BLaER1 treated with 17β-estradiol and CSF1 and Interleukin-3, amounts not matched to agents 10 nM and 100 nM (cell line): ENCODE measurements around the gene GEMIN4.
A peak's percentile ranks its signal among the peaks of the same experiment; 100 is the strongest.
"Not testable (repeated sequence)": the region's sequence is repeated elsewhere in the genome, so short reads cannot be mapped to it uniquely, and the experiment has no call there.

Experiments
- H3K27ac ChIP-seq, 11 experiments: shearing (Covaris generic); formaldehyde crosslinking; 2 replicates each; pipeline ENCODE4 v1.8.1; 2022
- H3K27me3 ChIP-seq, 11 experiments: shearing (Covaris generic); formaldehyde crosslinking; 2 replicates each; pipeline ENCODE4 v1.8.1; 2022
- H3K36me3 ChIP-seq, 11 experiments: shearing (Covaris generic); formaldehyde crosslinking; 2 replicates each; pipeline ENCODE4 v1.8.1; 2022
- H3K4me1 ChIP-seq, 10 experiments: shearing (Covaris generic); formaldehyde crosslinking; 2 replicates each; pipeline ENCODE4 v1.8.1; 2022
- H3K4me2 ChIP-seq, 11 experiments: shearing (Covaris generic); formaldehyde crosslinking; 2 replicates each; pipeline ENCODE4 v1.8.1; 2022
- H3K4me3 ChIP-seq, 10 experiments: shearing (Covaris generic); formaldehyde crosslinking; 2 replicates each; pipeline ENCODE4 v1.8.1; 2022
- H3K9ac ChIP-seq, 11 experiments: shearing (Covaris generic); formaldehyde crosslinking; 2 replicates each; pipeline ENCODE4 v1.8.1; 2022
- H3K9me3 ChIP-seq, 11 experiments: shearing (Covaris generic); formaldehyde crosslinking; replicated peaks in 1 of 11; 2 replicates each; pipeline ENCODE4 v1.8.1; 2022
- H4K20me1 ChIP-seq, 11 experiments: shearing (Covaris generic); formaldehyde crosslinking; 2 replicates each; pipeline ENCODE4 v1.8.1; 2022
- Cebpa-rat ChIP-seq, 11 experiments: shearing (Covaris generic); IDR thresholded peaks; 2 replicates each; pipeline ENCODE4 v1.8.1; 2022

The GEMIN4 gene

GRCh38 chr17:795721-796120 is 43.7 kb upstream of the GEMIN4 start:
- TF ChIP-seq Cebpa-rat (IDR thresholded peaks at IDR 0.05), result no peak
- H3K27ac ChIP-seq, result peak overlapping the region in 4 of 11 experiments; percentile 3 to 59 (median 34); a peak in 4 of 22 replicates

GRCh38 chr17:795276-795675 is 43.2 kb upstream of the GEMIN4 start:
- H3K36me3 ChIP-seq, result peaks cover 19 to 43% (median 26%) of the 10 kb centered on the region in 11 experiments
- H3K4me3 ChIP-seq, result peak overlapping the region in 4 of 10 experiments; percentile 33 to 52 (median 45); a peak in 7 of 20 replicates
- H3K9ac ChIP-seq, result peak overlapping the region in 9 of 11 experiments; percentile 21 to 60 (median 42); a peak in 16 of 22 replicates
- peaks cover 0 to 44% (median 12%) of the 10 kb centered on the region in 11 experiments; a peak in 13 of 22 replicates for H4K20me1 ChIP-seq
- H3K4me1 ChIP-seq, result peaks cover 24 to 87% (median 75%) of the 10 kb centered on the region in 10 experiments
- TF ChIP-seq Cebpa-rat (IDR thresholded peaks at IDR 0.05), result no peak
- H3K27ac ChIP-seq, result peak overlapping the region in 5 of 11 experiments; percentile 3 to 59 (median 30); a peak in 4 of 22 replicates
- H3K4me2 ChIP-seq, result peak overlapping the region; percentile 60 to 99 (median 77)
- H3K9me3 ChIP-seq, result no peaks in the 10 kb centered on the region
- H3K27me3 ChIP-seq, result peaks cover 0 to 21% (median 0%) of the 10 kb centered on the region in 11 experiments; a peak in 3 of 22 replicates

More at GRCh38 chr17:795721-796120, 43.7 kb upstream of the GEMIN4 start:
- Histone ChIP-seq H3K4me3 (no peak overlapping the region), H3K36me3 (peaks cover 18 to 41% (median 21%) of the 10 kb centered on the region in 11 experiments), H4K20me1 (peaks cover 0 to 42% (median 12%) of the 10 kb centered on the region in 11 experiments; a peak in 12 of 22 replicates), H3K9ac (peak overlapping the region in 8 of 11 experiments; percentile 21 to 60 (median 45); a peak in 8 of 22 replicates), H3K4me2 (peak overlapping the region; percentile 60 to 99 (median 77); a peak in 20 of 22 replicates), H3K4me1 (peaks cover 29 to 91% (median 79%) of the 10 kb centered on the region in 10 experiments), H3K9me3 (no peaks in the 10 kb centered on the region), H3K27me3 (peaks cover 0 to 25% (median 0%) of the 10 kb centered on the region in 11 experiments; a peak in 4 of 22 replicates)

GRCh38 chr17:794876-795275 is 42.8 kb upstream of the GEMIN4 start:
- H3K4me2 ChIP-seq, result peak overlapping the region; percentile 60 to 99 (median 77)
- H3K4me3 ChIP-seq, result peak overlapping the region in 4 of 10 experiments; percentile 33 to 52 (median 45); a peak in 7 of 20 replicates
- no peaks in the 10 kb centered on the region for H3K9me3 ChIP-seq
- peak overlapping the region in 9 of 11 experiments; percentile 26 to 60 (median 42); a peak in 16 of 22 replicates for H3K9ac ChIP-seq
- TF ChIP-seq Cebpa-rat (IDR thresholded peaks at IDR 0.05), result no peak
- H3K4me1 ChIP-seq, result peaks cover 22 to 83% (median 71%) of the 10 kb centered on the region in 10 experiments
- peaks cover 0 to 17% (median 0%) of the 10 kb centered on the region in 11 experiments; a peak in 3 of 22 replicates for H3K27me3 ChIP-seq
- H3K36me3 ChIP-seq, result peaks cover 23 to 47% (median 30%) of the 10 kb centered on the region in 11 experiments
- H3K27ac ChIP-seq, result peak overlapping the region in 6 of 11 experiments; percentile 6 to 59 (median 28); a peak in 5 of 22 replicates
- peaks cover 0 to 48% (median 12%) of the 10 kb centered on the region in 11 experiments; a peak in 13 of 22 replicates for H4K20me1 ChIP-seq

- Histone ChIP-seq H3K4me1 (peaks cover 17 to 57% (median 45%) of the 10 kb centered on the region in 10 experiments), H3K9ac (0 out of 22 replicates have a peak overlapping the region, but pooled peaks of 2 of the 11 experiments have one; percentile 2 to 5), H3K27ac (no peak overlapping the region), H3K9me3 (no peaks in the 10 kb centered on the region), H3K36me3 (peaks cover 49 to 66% (median 56%) of the 10 kb centered on the region in 11 experiments), H3K27me3 (no peaks in the 10 kb centered on the region), H3K4me3 (no peak overlapping the region), H4K20me1 (peaks cover 0 to 68% (median 19%) of the 10 kb centered on the region in 11 experiments; a peak in 14 of 22 replicates), H3K4me2 (no peak overlapping the region)
- no peak for TF ChIP-seq Cebpa-rat (IDR thresholded peaks at IDR 0.05)
Observed at GRCh38 chr17:792277-792676, 40.2 kb upstream of the GEMIN4 start.

GRCh38 chr17:791829-792228 is 39.8 kb upstream of the GEMIN4 start:
- no peak for TF ChIP-seq Cebpa-rat (IDR thresholded peaks at IDR 0.05)
- no peaks in the 10 kb centered on the region for H3K27me3 ChIP-seq
- no peak overlapping the region for H3K4me3 ChIP-seq
- peaks cover 13 to 52% (median 41%) of the 10 kb centered on the region in 10 experiments for H3K4me1 ChIP-seq
- no peak overlapping the region for H3K9ac ChIP-seq
- peaks cover 0 to 70% (median 22%) of the 10 kb centered on the region in 11 experiments; a peak in 15 of 22 replicates for H4K20me1 ChIP-seq
- H3K9me3 ChIP-seq, result no peaks in the 10 kb centered on the region
- no peak overlapping the region for H3K4me2 ChIP-seq
- peaks cover 51 to 68% (median 60%) of the 10 kb centered on the region in 11 experiments for H3K36me3 ChIP-seq
- H3K27ac ChIP-seq, result no peak overlapping the region

- not testable (repeated sequence) for H3K9me3 ChIP-seq, H3K4me2 ChIP-seq, H3K27ac ChIP-seq, H3K9ac ChIP-seq, H3K27me3 ChIP-seq, H3K4me3 ChIP-seq
- Histone ChIP-seq H3K36me3 (peaks cover 51 to 70% (median 65%) of the 10 kb centered on the region in 11 experiments), H3K4me1 (peaks cover 12 to 43% (median 31%) of the 10 kb centered on the region in 10 experiments), H4K20me1 (peaks cover 0 to 78% (median 24%) of the 10 kb centered on the region in 11 experiments; a peak in 15 of 22 replicates)
Observed at GRCh38 chr17:790874-791247, 38.8 kb upstream of the GEMIN4 start.

- H3K4me1 ChIP-seq, result peaks cover 9 to 36% (median 24%) of the 10 kb centered on the region in 10 experiments
- H3K9me3 ChIP-seq, H3K4me2 ChIP-seq, H3K27me3 ChIP-seq, H3K9ac ChIP-seq, H3K4me3 ChIP-seq, H3K27ac ChIP-seq: not testable (repeated sequence)
- peaks cover 0 to 78% (median 31%) of the 10 kb centered on the region in 11 experiments; a peak in 15 of 22 replicates for H4K20me1 ChIP-seq
- peaks cover 51 to 76% (median 69%) of the 10 kb centered on the region in 11 experiments for H3K36me3 ChIP-seq
Observed at GRCh38 chr17:789931-790873, 38.1 kb upstream of the GEMIN4 start.

- Histone ChIP-seq H3K9me3 (no peaks in the 10 kb centered on the region), H3K27ac (no peak overlapping the region), H3K4me1 (peaks cover 9 to 32% (median 23%) of the 10 kb centered on the region in 10 experiments), H3K27me3 (no peaks in the 10 kb centered on the region), H3K36me3 (peaks cover 56 to 85% (median 74%) of the 10 kb centered on the region in 11 experiments), H3K4me3 (no peak overlapping the region), H4K20me1 (peaks cover 0 to 86% (median 32%) of the 10 kb centered on the region in 11 experiments; a peak in 15 of 22 replicates), H3K9ac (no peak overlapping the region), H3K4me2 (no peak overlapping the region)
- no peak for TF ChIP-seq Cebpa-rat (IDR thresholded peaks at IDR 0.05)
Observed at GRCh38 chr17:789160-789840, 37.2 kb upstream of the GEMIN4 start.
